Tibial nerve (tissue), 4 donors: Measurements from ENCODE around the gene CARD14. TPM values are rescaled to one million over a fixed set of nuclear protein-coding genes. Genes with fewer than 3 reads are reported as not detected.

Source experiments
- DNase-seq, 2 donors: peaks; one replicate each; pipeline ENCODE4 v3.0.0-alpha.2; 2019; ENCODE audit warnings: low spot score in 2 of 2
- H3K27ac ChIP-seq, 4 donors: fragments of 200-600 bp; sonication (generic) in 3 of 4; one replicate each; pipeline ENCODE4 v1.5.1; 2017 to 2019; ENCODE audit warnings: mild to moderate bottlenecking in 1 of 4
- H3K27me3 ChIP-seq, 2 donors: fragments of 200-600 bp; sonication (generic) in 1 of 2; one replicate each; pipeline versions ENCODE4 v1.5.1 to v1.6.0; 2017 to 2019
- H3K36me3 ChIP-seq, 3 donors: fragments of 200-600 bp; sonication (generic); one replicate each; pipeline ENCODE4 v1.5.1; 2018 to 2019
- H3K4me1 ChIP-seq, 4 donors: fragments of 200-600 bp; sonication (generic) in 3 of 4; one replicate each; pipeline ENCODE4 v1.5.1; 2017 to 2019
- H3K4me3 ChIP-seq, 4 donors: fragments of 200-600 bp; sonication (generic) in 3 of 4; one replicate each; pipeline ENCODE4 v1.5.1; 2017 to 2019; ENCODE audit warnings: mild to moderate bottlenecking in 1 of 4, moderate library complexity in 1 of 4
- H3K9me3 ChIP-seq, 4 donors: fragments of 200-600 bp; sonication (generic) in 3 of 4; one replicate each; pipeline ENCODE4 v1.5.1; 2017 to 2019
- CTCF ChIP-seq, 5 experiments: fragments of 200-600 bp in 3 of 5; fragments of 450-650 bp in 2 of 5; sonication (generic) in 3 of 5; IDR thresholded peaks; one replicate each; pipeline ENCODE4 v1.5.1; 2016 to 2019; ENCODE audit warnings: antibody characterized with exemption in 5 of 5, mild to moderate bottlenecking in 3 of 5, moderate library complexity in 2 of 5
- EP300 ChIP-seq, 2 donors: sonication (generic); formaldehyde crosslinking; IDR thresholded peaks; one replicate each; pipeline ENCODE4 v1.6.1; 2017; ENCODE audit warnings: antibody characterized with exemption in 2 of 2, mild to moderate bottlenecking in 1 of 2
- POLR2A ChIP-seq, 2 donors: fragments of 450-650 bp; IDR thresholded peaks; one replicate each; pipeline ENCODE4 v1.6.1; 2017; ENCODE audit warnings: antibody characterized with exemption in 2 of 2, mild to moderate bottlenecking in 2 of 2, moderate library complexity in 2 of 2
- WGBS, 2 donors: methylation state at CpG; one replicate each; pipeline ENCODE4 v1.1.5; 2018; 5-methylcytosine and 5-hydroxymethylcytosine counted together
- total RNA-seq, 4 donors: library from RNA; depleted of rRNA; stranded (reverse); fragments of >200 nt; gene quantifications; one replicate each; pipeline ENCODE4 v1.1.0, GENCODE V29; 2016

Gene CARD14
- total RNA-seq, 4 donors from 2014 or later, result 0.22 to 4.4 (median 1.3) TPM

GRCh38 chr17:80220736-80221215, 50.9 kb downstream of the CARD14 start:
- TF ChIP-seq EP300 (IDR thresholded peaks at IDR 0.05) (peak in 1 of 2 donors; percentile 6), POLR2A (IDR thresholded peaks at IDR 0.05) (no peak), CTCF (IDR thresholded peaks at IDR 0.05) (no peak)
- Histone ChIP-seq H3K4me1 (peaks cover 0 to 35% (median 9%) of the 10 kb centered on the region in 4 donors), H3K9me3 (no peaks in the 10 kb centered on the region), H3K27me3 (no peaks in the 10 kb centered on the region), H3K36me3 (peaks cover 0 to 49% (median 0%) of the 10 kb centered on the region in 3 donors), H3K4me3 (peak overlapping the region; percentile 67 to 100 (median 88)), H3K27ac (peak overlapping the region; percentile 69 to 96 (median 84))
- DNase-seq, result no peak
- 0 to 16% methylated on average over 3 to 20 of the region's 41 CpGs for WGBS, 2 donors

- TF ChIP-seq EP300 (IDR thresholded peaks at IDR 0.05) (no peak), POLR2A (IDR thresholded peaks at IDR 0.05) (no peak), CTCF (IDR thresholded peaks at IDR 0.05) (no peak)
- Histone ChIP-seq H3K4me1 (peaks cover 0 to 35% (median 9%) of the 10 kb centered on the region in 4 donors), H3K27me3 (no peaks in the 10 kb centered on the region), H3K27ac (peak overlapping the region in 2 of 4 donors; percentile 84 to 96), H3K36me3 (peaks cover 0 to 49% (median 0%) of the 10 kb centered on the region in 3 donors), H3K9me3 (no peaks in the 10 kb centered on the region), H3K4me3 (peak overlapping the region; percentile 67 to 100 (median 88))
- DNase-seq, result no peak
- 74 to 75% methylated on average over 24 to 29 of the region's 29 CpGs for WGBS, 2 donors
These were observed 51.7 kb downstream of the CARD14 start for GRCh38 chr17:80221351-80222105.

- H3K4me1 ChIP-seq, result peaks cover 0 to 35% (median 9%) of the 10 kb centered on the region in 4 donors
- no peak overlapping the region for H3K4me3 ChIP-seq
- H3K9me3 ChIP-seq, result no peaks in the 10 kb centered on the region
- peaks cover 0 to 49% (median 0%) of the 10 kb centered on the region in 3 donors for H3K36me3 ChIP-seq
- DNase-seq, result no peak
- H3K27ac ChIP-seq, result no peak overlapping the region
- TF ChIP-seq EP300 (IDR thresholded peaks at IDR 0.05), result no peak
- no peak for TF ChIP-seq POLR2A (IDR thresholded peaks at IDR 0.05)
- TF ChIP-seq CTCF (IDR thresholded peaks at IDR 0.05), result no peak
- no peaks in the 10 kb centered on the region for H3K27me3 ChIP-seq
- WGBS, 2 donors, result 86% methylated on average over 18 of the region's 18 CpGs
These were observed 52.7 kb downstream of the CARD14 start for GRCh38 chr17:80222376-80223141.

GRCh38 chr17:80223142-80223815, 53.4 kb downstream of the CARD14 start:
- Histone ChIP-seq H3K4me1 (peaks cover 0 to 33% (median 9%) of the 10 kb centered on the region in 4 donors), H3K4me3 (no peak overlapping the region), H3K9me3 (no peaks in the 10 kb centered on the region), H3K27ac (no peak overlapping the region), H3K36me3 (peaks cover 0 to 50% (median 0%) of the 10 kb centered on the region in 3 donors), H3K27me3 (no peaks in the 10 kb centered on the region)
- 85 to 91% methylated on average over 16 to 18 of the region's 18 CpGs for WGBS, 2 donors
- TF ChIP-seq EP300 (IDR thresholded peaks at IDR 0.05), result no peak
- no peak for TF ChIP-seq POLR2A (IDR thresholded peaks at IDR 0.05)
- no peak for TF ChIP-seq CTCF (IDR thresholded peaks at IDR 0.05)
- no peak for DNase-seq
